ENCODE measurements around the gene HACD2.
"Not testable (repeated sequence)": the region's sequence is repeated elsewhere in the genome, so short reads cannot be mapped to it uniquely, and the experiment has no call there.

The HACD2 gene, protein sequence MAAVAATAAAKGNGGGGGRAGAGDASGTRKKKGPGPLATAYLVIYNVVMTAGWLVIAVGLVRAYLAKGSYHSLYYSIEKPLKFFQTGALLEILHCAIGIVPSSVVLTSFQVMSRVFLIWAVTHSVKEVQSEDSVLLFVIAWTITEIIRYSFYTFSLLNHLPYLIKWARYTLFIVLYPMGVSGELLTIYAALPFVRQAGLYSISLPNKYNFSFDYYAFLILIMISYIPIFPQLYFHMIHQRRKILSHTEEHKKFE

DNA sequence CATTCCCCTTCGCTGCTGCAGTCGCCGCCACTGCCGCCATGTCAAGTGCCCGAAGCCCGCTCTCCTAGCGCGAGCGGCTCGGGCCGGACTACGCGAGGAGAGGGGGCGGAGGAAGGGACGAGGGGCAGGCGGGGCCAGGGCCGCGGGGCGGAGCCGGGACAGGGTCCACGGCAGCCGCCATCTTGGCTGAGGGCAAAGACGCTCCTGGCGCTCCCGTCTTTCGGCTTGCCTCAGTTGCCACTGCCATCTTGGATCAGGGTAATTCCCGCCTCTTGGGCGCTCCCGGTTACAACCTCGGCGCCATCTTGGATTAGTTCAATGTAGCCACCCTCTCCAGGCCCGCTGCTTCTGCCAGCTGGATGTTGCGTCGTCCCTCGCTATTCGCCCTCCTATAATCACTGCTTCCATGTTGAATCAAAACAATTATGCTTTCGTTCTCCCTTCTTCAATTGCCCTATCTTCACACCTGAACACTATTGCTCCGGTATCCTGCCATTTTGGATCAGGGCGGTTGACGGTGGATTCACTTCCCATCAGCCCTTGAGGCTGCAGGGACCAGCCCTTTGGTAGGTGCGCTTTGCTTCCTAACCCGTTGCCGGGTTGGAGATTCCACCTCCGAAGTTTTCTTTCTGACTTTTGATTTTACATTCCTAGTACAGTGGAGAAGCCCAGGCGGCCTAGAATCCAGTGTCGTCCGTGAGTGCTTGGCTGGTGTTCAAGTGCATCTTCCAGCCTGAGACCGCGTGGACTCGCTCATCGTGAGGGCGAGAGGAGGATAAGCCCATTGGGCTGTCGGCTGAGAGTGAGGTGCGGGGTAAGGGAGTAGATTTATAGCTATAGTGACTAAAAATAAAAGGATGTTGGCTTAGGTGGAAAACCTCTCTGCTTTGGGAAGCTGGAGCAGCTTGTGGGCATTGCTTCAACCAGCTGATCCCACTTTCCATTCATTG, at the start of gene HACD2:
HACD2 (minus strand) TSS at position 66 of the 950 bp plus-strand sequence; CDS start at position 40, 26 bp downstream.
- peak; percentile 57 for FAIRE-seq

DNA sequence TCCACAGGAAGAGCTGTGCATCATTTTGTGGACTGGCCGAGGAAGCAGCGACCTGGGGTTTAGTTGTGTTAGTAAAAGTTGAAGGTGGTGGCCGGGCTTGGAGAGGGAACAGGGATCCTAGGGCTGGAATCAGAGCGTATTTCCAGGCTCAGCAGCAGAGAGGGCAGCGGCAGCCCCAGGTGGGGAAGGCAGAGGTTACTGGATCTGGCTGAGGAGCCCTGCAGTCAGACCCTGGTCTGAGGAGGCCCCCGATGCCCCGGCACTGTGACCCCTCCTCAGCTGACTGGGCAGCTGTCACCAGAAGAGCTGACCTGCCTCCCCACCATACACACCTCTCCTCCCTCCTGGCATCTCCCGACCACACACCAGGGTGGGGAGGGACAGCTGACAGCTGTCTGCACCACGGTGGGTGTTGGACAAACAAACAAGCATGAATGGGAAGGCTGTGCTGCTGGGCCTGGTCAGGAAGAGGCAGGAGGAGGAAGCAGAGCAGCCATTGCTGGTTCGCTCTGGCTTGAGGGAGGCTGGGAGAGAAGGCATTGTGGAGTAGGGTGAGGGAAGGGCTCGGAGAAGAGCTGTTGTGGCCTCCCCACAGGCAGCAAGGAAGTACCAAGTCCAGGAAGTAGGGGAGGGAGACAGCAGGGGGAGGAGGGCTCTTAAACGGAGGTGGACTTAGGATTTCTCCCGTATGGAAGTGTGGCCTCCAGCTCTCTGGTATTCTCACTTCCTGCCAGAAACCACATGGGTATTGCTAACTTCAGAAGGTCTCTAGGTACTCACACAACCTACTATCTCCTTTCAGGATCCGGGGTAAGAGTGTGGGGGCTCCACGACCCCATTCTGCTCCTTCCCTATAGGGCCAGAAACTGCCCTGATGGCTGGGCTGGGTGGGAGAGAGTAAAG, 49.5 kb upstream of the HACD2 start:
- no peak for FAIRE-seq

DNA sequence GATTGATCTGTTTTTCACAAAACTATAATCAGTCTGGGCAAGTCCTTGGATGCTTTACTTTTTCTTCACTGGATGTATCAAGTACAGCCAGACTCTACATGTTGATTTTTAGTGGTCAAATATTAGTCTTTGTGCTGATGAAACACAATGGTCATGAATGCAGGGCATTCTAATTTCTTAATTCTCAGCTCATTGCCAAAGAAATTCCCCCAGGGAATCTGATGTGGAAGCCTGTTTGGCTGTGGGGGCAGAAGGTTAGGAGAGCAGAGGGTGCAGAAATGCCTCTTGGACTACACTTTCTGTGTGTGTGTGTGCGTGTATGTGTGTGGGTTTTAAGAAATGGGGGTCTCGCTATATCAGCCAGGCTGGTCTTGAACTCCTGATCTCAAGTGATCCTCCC, 48.7 kb upstream of the HACD2 start:
- no peak for FAIRE-seq

DNA sequence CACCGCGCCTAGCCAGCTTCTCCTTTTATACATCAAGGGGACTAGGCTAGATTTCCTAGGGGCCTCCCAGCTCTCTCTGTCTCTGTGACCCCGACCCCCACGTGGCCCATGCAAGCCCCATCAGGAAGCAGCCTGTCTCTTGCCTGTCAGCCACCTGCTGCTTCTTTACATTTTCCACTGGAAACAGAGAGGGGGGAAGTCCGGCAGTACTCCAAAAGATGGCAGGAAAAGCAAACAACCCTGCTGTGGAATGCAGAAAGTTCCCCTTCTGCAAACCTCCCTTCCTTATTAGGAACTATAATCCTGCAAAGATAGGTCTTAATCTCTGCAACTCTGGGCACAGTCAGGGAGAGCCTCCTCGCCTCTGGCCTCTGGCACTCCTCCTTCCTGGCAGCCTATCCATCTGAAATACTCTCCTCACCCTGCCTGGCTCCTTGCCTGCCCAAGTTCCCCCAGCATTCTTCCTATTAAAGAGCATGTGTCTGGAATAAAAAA, 47.4 kb upstream of the HACD2 start:
- no peak for FAIRE-seq

DNA sequence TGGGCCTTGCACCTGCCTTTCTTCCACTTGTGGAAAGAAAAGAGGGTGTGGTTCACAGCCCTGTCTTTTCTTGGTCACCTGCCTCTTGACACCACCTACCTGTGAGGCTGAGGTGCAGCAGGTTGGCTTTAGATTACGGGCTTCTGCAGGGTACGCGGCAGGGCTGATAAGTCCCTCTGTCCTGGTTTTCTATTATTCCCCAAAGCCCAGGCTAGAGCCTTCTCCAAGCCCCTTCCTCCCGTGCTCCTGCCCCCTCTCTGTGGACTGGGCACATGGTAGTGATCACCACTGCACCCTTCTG, 44.8 kb upstream of the HACD2 start:
- FAIRE-seq = no peak

DNA sequence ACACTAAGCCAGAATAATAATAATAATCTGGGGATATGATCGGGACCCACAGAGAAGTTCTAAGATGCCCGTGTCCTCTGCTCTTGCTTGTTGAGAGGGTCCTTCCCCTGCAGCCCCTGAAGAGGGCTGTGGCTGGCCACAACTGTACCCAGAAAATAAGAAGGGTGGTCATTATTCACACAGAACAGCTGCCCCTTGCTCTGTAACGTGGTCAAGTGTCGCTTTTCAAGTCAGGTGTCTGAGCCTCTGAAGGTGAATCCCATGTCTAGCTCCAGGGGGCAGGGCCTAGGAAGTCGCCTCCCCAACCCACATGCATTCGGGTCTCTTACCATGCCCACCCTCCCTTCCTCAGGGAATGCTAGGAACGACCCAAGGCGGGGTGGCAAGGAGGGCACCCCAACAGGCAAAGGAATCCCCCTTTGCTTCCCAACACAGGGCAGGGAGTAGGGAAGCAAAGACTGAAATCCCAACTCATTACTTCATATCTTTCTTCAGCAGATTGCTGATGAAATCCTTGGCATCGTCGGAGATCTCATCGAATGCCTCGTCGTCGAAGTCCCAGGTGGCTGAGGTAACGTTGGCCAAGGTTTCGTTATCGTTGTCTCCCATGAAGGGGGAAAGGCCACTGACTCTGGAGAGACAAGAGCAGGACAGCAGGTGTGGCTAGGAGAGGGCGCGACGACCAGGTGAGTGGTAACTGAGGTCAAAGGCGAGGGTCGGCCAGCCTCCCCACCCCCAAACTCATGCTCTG, 44.3 kb upstream of the HACD2 start:
- FAIRE-seq = no peak

DNA sequence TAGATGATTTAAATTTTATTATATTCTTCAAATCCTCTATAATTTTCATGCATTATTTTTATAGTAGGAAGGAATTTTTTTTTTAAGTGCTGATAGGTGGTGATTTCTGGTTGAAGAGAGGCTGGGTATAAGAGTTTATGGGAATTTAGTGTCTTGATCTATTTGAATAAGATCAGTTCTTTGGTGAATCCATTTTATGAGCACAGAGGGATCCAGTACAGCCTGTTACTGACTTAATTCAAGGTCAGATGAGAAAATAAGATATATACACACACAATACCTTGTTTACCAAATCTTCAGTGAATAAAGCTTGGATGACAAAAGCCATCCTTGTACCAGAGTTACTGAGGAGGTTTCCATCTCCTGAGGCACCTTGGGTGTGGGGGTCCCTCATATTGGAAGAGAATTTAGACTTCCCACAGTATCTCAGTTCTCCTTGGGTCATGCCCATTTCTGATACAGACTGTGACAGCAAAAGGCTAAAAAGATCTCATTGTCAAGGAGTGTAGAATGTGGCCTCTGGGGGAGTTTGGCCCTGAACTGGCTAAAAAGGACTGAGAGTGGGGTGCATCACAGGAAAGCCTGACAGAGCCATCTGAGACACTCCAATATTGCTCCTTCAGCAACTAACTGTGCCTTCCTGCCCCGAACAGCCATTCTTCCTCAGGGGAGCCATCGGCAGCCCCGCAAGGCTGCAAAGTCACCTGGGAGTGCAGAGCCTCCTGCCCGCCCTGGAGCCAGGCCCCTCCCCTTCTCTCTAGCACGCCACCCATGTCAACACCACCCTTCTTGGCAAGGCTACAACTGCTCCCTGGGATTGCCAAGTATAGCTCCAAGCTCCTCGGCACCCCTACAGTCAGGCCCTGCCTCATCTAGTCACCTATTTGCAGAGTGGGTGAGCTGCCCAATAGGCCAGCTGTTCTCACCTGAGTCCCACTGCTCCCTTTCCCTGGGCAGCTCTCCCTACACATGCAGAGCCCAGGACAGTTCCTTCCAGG, 43.1 kb upstream of the HACD2 start:
- no peak for FAIRE-seq

DNA sequence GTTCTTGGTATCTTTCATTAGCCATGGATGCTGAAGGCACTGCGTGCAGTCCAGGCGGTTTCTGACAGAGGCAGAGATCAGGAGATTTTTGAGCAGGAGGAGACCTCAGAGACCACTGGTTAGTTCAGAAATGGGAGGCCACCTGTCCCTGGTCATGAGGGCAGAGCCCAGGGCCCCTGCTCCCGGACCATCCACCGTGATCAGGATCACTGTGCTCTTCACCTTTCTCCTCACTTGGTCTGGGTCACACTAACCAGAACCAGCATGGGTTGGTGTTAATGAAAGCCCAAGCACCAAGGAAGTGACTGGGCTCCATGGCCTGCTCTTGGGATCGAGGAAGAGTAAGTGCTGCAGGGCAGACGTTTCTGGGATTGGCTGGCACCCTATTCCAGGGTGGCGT, 42.0 kb upstream of the HACD2 start:
- no peak for FAIRE-seq

DNA sequence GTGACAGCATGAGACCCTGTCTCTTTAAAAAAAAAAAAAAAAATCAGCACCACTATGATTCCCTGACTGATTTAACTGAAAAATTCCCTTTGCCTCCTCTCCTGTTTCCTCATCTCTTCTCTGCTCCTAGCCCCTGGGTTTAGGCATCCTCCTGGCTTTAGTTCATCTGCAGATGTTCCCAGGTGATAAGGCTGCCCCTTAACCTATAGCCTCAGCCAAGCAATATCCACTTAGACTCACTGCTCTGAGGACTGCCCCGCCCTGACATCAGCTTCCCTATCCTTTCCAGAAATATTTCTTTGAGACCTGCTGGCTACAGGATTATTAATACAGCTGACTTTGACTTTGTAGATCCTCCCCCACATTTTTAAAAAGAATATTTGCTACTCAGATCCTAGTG, 39.4 kb upstream of the HACD2 start:
- no peak for FAIRE-seq

DNA sequence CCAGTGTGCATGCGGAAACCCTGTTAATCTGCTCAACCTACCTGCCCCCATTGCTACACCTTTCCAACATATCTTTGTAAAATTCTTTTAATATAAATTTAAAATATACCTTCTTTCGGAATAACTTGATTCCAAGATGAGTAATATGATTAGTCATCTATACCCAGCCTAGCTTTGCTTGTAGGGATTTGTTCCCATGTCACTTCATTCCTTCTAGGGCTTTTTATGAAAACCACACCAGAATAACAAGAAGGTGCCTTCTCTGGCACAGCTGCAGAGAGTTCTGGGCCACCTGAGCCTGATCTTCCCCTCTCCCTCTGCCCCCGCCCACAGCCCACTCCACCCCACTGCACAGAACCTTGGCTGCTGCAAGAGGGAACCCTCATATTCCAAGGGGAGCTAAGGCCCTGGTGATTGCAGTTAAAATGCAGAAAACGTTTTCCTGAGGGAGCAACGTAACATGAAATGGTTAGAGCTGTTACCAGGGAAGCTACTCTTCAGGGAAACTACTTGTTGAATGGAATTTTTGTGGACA, 38.6 kb upstream of the HACD2 start:
- FAIRE-seq = no peak

DNA sequence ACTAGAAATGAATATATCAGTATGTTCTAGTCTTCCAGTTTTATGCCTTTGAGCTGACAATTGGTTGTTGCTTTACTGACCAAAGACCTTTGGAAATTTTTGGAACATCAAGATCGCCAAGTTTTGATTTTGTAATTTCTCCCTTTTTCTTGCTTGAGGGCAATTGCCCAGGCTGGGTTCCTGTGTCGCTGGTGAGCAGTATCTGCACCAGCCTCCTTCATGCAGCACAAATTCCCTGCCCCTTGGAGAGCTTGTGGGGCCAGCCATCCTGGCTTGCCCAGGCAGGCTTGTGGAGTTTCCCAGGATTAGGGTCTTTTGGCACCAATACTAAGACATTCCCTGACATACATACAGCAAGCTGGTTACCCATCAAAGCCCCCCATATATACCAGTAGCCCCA, 37.9 kb upstream of the HACD2 start:
- no peak for FAIRE-seq

DNA sequence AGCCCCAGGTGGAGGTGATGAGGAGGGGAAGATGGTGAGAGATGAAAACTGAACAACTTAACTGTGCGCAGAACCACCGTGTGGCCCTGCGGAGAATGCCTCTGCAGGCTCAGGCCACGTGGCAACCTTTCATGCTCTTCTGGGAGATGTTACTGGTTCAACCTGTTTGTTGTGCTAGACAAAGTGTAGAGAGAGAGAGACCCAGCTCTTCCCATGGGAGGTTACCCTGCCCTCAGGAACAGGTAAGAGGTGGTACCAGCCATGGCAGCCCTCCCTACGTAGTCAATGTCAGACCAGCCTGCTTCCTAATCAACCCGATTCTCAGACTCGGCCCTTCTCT, 37.0 kb upstream of the HACD2 start:
- no peak for FAIRE-seq

DNA sequence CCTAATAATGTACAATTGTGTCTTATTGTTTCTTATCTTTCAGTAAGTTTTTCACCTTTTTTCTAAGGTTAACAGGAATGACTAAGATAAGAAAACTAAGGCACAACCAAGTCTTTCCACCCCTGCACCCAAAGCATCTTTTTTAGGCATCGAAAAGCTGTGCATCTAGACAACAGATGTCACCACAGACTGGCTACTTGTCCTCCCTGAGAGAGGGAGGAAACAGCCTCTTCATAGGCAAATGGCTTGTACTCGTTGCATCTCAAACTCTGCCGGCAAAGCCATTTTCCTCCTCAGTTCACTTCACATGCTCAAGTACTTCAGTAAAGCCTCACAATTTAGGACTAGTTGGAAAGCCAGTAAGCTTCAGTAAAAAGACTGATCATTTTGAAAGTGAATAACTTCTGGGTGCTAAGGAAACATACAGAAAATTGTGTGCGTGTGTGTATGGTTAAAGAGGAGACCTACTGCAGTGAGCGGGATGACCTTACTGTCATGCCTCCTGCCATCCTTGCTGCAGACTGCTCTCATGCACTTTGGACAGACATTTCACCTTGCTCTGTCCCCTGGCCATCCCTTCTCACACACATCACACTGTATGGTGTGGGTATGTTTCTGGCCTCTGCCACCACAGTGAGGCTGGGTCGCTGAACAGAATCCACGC, 36.5 kb upstream of the HACD2 start:
- FAIRE-seq = no peak

DNA sequence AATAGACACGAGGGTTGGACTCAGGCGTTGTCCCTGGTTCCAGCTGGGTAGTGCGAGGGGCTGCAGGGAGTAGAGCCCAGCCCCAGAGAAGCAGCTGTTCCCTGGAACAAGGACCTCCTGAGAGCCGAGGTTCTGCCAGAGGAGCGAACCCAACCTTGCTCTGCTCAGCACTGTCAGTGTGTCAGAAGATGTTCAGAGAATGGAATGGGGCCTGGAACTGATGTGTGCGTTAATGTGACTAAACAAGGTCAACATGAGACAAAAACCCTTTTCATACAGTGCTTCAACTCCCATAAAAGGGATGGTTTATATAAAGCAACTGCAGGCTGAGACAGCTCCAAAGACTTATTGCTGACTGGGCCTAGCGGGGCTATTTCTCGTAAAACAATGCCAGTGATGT, 35.5 kb upstream of the HACD2 start:
- FAIRE-seq = no peak

DNA sequence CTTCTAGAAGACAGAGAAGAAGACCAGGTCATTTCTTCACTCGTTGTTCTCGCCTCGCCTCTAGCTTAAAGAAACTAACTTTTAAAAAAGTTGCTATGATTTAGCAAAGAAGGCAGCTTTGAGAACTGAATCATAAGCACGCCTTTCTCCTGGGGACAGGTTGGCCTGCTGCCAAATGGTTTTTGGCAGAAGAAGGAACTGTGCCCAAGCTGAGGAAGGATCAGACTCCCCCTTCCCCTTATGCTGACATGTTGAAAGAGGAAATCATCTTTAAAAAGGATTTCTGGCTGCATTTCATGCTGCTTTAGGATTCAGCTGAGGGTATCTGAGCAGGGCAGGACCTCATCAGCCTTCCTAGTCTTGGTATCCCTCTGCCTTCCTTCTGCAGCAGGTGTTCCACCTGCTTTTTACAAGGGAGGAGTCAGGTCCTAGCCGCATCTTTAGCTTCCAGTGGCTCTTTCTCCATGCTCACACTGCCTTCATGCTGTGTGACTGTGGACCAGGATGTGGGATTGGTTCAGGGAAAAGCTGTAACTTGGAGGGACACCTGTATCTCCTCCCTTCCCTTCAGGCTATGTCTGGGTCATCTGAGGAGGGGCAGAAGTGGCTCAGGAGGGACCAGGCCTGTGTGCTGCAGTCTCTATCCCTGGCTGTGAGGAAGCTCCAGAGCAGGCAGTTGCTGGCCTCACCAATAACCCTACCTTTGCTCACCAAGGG, 34.1 kb upstream of the HACD2 start:
- FAIRE-seq = no peak

DNA sequence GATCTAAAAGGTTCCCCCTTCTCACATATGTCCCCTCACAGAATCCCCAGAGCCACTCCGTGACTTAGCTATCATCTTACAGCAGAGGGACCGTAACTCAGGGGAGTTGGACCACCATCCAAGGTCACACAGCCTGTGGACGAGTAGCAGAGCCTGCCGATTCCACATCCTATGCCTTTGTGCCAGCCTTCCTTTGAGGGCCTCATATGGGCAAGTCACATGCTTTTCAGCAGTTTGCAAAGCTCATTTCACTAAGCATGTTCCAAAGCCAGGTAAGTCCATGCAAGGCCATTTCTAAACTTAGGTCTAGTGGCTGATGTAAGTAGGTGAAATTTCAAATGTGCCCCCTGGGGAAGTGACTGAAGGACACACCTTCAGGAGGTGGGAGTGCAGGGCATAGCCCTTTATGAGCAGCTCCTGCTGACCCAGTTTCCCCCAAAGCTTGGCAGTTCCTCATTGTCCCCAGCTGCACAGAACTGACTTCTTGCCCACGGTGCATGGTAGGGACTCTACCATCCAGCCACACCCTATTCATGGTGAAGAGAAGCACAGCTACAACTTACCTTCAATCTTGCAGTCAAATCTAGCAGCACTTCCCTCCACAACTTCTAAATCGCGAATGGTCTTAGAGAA, 33.3 kb upstream of the HACD2 start:
- no peak for FAIRE-seq

DNA sequence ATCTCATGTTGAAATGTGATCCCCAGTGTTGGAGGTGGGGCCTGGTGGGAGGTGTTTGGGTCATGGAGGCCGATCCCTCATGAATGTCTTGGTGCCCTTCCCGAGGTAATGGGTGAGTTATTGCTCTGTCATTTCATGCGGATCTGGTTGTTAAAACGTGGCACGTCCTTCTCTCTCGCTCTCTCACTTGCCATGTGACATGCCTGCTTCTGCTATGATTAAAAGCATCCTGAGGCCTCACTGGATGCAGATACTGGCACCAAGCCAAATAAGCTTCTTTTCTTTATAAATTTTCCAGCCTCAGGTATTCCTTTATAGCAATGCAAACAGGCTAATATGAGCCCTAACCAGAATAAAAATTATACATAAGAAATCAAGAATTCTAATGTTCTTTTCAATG, 31.7 kb upstream of the HACD2 start:
- FAIRE-seq = no peak

DNA sequence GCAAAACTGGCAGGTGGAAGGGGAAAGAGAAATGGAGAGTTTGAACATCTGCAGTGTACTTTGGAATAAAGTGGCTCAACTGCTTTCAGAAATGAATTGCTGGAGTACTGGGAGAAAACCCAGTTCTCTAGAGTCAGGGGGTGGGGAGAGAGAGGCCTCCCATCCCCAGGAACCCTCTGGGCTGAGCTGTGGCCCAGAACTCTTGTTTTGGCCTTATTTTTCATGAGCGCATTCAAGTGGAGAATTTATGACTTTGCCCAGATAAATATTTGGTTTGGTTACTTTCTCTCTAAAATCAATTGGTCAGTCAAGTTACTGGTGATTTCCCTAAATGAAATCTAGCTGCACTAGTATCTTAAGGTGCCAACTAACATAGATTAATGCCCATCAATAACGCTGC, 28.7 kb upstream of the HACD2 start:
- FAIRE-seq = no peak

DNA sequence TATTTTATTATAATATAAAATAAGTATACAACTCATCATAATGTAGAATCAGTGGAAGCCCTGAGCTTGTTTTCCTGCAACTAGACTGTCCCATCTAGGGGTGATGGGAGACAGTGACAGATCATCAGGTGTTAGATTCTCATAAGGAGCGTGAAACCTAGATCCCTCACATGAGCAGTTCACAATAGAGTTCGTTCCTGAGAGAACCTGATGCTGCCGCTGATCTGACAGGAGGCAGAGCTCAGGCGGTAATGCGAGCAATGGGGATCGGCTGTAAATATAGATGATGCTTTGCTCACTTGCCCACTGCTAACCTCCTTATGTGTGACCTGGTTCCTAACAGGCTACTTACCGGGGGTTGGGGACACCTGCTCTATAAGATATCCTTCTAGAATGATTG, 26.8 kb upstream of the HACD2 start:
- FAIRE-seq = not testable (repeated sequence)
